ENCODE data around the gene PTPN13. TPM values are rescaled to one million over a fixed set of nuclear protein-coding genes. Genes with fewer than 3 reads are reported as not detected.
A peak's percentile ranks its signal among the peaks of the same experiment; 100 is the strongest.

The PTPN13 gene
- polyA plus RNA-seq (ENCODE audit: insufficient read depth in 1 of 5, insufficient read length in 5 of 5, low replicate concordance in 1 of 5), result 100 to 1,000 TPM in 2 of 5 donors, 10 to 100 TPM in 3; 74.2 to 150 (median 92.7) TPM
- long read RNA-seq, donor 1, partial matches to known transcripts, result 33 of 36 reads
- long read RNA-seq, donor 1, other reads (novel, unspliced or antisense), result 0 of 36 reads
- long read RNA-seq, donor 2, partial matches to known transcripts, result 14 of 16 reads
- long read RNA-seq, donor 2, other reads (novel, unspliced or antisense), result 0 of 16 reads
- long read RNA-seq, donor 3, full-length matches to known transcripts, result 1 of 36 reads
- long read RNA-seq, donor 3, partial matches to known transcripts, result 35 of 36 reads
- long read RNA-seq, donor 3, other reads (novel, unspliced or antisense), result 0 of 36 reads
- long read RNA-seq, donor 4, full-length matches to known transcripts, result 1 of 40 reads
- long read RNA-seq, donor 4, partial matches to known transcripts, result 39 of 40 reads
- long read RNA-seq, donor 4, other reads (novel, unspliced or antisense), result 0 of 40 reads
- long read RNA-seq, donor 5, partial matches to known transcripts, result 26 of 26 reads
- long read RNA-seq, donor 5, other reads (novel, unspliced or antisense), result 0 of 26 reads
- long read RNA-seq, donor 6, partial matches to known transcripts, result 35 of 37 reads
- long read RNA-seq, donor 6, other reads (novel, unspliced or antisense), result 0 of 37 reads
- long read RNA-seq, donor 7, partial matches to known transcripts, result 44 of 44 reads
- long read RNA-seq, donor 7, other reads (novel, unspliced or antisense), result 0 of 44 reads
- long read RNA-seq, donor 8, result 0 reads

DNA sequence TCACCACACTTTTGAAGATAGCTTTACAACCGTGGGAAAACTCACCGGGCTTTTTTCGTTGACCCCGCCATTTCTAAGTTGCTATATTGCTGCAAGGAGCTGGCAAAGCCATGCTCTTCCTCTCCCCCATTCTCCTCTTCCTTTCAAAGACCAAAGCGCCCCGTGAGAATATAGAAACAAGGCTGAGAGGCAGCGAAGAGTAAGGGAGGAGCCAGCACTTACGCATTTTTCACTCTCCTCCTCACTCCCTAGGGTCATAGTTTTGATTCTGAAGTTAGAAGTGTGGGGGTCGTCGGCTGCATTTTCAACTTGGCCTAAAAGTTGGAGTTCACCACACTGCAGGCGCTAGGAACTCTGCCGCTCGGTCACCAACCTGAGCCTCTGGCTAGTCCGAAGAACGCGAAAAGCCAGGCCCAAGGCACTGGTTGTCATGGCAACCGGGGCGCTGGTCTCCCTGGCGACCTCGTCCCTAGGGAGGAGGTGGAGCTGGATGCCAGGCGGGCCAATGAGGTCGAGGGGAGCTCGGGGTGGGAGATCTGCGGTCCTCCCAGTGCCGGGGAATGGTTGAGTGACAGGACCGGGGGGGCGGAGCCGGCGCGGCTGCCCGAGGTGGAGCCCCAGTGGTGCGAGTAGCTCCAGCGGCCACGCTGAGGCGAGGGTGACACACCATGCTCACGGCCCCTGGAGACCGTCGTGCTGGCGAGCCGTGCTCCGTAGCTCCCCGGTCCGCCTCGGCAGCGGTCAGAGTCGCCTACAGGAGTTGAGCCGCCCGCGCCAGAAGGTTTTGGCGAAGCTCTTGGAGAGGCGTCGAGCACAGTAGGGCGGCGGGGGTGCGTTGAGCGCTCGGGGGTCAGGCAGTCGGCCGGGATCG is at the start of gene PTPN13:
Gene PTPN13 (plus strand): TSS at position 628 of the 871 bp plus-strand sequence. CDS start 40,942 bp downstream, outside the sequence.
- DNase-seq, result peak; percentile 98

DNA sequence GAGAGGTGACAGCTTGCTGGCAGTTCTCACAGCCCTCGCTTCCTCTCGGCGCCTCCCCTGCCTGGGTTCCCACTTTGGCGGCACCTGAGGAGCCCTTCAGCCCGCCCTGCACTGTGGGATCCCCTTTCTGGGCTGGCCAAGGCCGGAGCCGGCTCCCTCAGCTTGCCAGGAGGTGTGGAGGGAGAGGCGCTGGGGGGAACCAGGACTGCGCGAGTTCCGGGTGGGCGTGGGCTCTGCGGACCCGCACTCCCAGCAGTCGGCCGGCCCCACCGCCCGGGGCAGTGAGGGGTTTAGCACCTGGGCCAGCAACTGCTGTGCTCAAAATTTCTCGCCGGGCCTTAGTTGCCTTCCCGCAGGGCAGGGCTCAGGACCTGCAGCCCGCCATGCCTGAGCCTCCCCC is 47.0 kb upstream of the PTPN13 start:
- no peak for DNase-seq

GRCh38 chr4:86549163-86549788 is 44.8 kb upstream of the PTPN13 start:
- no peak for DNase-seq

DNA sequence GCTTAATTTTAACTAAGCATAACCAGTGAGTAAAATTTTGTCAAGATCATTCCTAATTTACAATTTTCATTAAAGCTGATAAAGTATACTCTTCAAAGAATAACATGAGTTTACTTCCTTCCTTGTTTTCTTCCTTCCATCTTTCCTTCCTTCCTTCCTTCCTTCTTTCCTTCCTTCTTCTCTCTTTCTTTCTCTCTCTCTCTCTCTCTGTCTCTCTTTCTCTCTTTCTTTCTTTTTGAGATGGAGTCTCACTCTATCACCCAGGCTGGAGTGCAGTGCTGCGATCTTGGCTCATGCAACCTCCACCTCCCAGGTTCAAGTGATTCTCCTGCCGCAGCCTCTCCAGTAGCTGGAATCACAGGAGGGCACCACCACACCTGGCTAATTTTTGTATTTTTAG is 42.7 kb upstream of the PTPN13 start:
- DNase-seq, result no peak

DNA sequence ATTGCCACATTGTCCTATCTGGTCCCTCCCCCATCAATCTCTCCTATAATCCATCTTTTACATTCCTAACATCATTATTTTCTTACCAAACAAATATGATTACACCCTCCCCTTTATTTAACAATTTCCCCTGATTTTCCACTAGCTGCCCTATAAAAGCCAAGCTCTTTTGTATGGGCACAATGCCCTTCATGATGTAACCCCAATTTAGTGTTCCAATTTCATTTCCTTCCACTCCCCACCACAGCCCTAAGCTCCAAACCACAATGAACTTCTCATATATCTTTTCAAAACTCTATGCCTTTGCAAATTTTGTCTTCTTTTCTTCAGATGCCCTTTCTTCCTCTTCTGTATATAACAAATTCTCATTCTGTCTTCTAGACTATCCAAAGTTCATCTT is 39.5 kb upstream of the PTPN13 start:
- DNase-seq, result no peak

DNA sequence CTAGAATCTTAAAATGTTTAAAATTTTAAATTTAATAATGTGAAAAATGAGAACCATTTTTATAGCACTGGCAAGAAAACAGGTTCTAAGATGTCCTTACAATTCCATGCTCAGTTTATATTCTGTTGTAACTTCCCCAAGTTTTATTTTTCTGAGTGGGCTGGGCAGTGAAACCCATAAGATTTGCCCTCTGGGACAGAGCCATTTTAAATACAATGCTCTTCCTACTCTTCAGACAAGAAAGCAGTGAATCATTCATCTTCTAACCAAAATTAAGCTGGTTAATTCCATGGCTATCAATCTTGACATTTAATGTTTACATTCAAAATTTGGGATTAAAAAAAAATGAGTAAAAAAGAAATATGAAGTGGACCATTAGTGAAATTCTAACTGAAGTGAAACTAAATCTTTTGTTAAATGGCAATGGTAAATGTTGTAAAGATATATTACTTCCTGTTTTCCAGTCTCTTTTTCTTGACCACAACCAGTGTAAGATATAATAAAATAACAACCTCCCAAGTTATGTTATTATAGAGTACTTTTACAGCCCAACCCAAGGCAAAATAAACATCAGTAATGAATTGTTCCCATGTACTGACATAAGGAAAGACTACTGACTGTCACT is 37.2 kb upstream of the PTPN13 start:
- no peak for DNase-seq

DNA sequence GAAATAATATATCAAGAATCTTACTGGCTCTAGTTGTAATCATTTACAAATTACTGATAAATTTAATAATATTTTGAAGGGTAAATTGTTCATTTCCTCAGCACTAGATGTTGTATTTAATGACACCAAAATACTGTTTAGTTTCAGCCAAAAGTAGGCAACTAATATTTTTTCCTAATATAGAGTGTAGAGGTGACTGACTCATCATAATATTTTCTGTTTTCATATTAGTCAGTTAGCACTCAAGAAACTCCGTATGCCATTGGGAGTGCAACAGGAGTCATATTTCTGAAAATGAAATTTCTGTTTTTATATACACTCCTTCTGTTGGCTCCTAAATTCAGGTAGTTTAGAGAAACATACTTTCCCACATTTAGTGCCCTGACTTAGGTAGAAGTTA is 36.6 kb upstream of the PTPN13 start:
- DNase-seq, result no peak

DNA sequence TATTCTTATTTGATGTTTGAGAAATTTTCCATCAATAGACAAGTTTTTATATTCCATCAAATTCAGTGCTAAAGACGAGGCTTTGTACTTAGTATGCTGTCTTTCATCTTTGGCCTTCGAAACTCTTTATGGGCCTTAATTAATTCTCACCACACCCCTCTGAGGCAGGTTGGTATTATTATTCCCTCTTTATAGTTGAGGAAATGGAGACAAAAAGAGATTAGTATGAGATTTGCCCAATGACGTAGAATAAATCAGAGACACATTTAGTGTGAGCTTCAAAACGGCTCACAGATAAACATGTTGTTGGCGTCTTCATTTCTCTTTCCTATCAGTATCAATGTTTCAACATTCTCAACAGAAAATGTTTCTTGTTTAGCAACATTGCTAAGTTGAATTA is 35.9 kb upstream of the PTPN13 start:
- DNase-seq, result no peak

- DNase-seq, result no peak
These were observed 35.3 kb upstream of the PTPN13 start for GRCh38 chr4:86558797-86559196.

DNA sequence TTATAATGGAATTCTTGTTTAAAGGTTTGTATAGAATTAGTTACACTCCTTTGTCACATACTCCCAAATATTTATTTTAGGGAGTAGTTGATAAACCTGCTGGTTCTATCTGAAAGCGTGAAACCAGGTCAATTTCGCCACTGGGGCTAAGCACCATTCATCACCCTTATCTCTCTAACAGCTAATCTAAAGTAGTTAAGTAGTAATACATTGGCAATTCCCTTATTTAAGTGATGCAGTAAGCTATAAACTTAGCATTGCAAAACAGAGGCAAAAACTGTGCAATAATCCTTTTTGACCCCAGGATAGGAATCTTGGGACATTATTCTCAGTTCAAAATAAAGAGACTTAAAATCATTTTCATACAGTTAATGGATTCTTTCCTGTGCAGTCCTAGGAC is 33.7 kb upstream of the PTPN13 start:
- DNase-seq, result peak; percentile 75 to 77

- DNase-seq, result peak in 1 of 2 donors; percentile 15
These were observed 32.9 kb upstream of the PTPN13 start for GRCh38 chr4:86561256-86561655.

- DNase-seq, result no peak
These were observed 30.7 kb upstream of the PTPN13 start for GRCh38 chr4:86563416-86563815.

DNA sequence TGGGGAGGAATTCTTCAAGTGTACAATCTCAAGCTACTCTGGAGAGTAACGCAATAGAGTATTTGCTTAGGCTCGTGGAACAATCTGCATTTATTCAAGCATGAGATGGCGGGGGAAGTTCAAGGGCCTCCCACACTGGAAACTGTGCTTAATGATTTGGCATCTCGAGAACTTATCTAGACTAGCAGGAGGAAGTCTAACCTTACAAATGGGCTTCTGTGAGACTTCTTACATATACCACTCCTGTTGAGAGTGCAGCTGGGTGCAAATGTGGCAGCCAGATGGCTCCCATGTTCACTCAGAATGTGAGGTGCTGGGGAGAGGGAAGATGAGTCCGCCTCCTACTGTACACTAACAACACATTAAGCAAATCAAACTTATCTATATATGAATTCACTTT is 29.3 kb upstream of the PTPN13 start:
- DNase-seq, result peak in 1 of 2 donors; percentile 20

GRCh38 chr4:86565651-86566050 is 28.5 kb upstream of the PTPN13 start:
- DNase-seq, result no peak

- DNase-seq, result no peak
These were observed 24.8 kb upstream of the PTPN13 start for GRCh38 chr4:86569103-86569870.

GRCh38 chr4:86579941-86580340 is 14.2 kb upstream of the PTPN13 start:
- DNase-seq, result no peak

DNA sequence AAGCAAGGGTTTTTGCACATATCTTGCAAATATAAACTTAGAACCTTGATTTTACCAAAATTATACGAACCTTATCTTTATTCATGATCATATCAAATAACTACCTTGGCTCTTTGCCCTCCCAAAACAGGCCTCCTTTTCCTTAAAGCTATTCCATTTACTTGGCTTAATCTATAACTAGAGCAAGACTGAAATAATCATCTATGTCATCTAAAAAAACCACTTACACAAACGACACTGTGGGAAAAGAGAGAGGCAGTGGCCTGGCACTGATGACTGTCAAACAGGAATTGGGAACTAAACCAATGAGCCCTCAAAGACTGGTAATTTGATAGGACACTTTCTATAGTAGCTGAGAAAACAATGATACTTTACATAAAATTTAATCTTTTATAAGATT is 11.7 kb upstream of the PTPN13 start:
- DNase-seq, result peak in 1 of 2 donors; percentile 20

DNA sequence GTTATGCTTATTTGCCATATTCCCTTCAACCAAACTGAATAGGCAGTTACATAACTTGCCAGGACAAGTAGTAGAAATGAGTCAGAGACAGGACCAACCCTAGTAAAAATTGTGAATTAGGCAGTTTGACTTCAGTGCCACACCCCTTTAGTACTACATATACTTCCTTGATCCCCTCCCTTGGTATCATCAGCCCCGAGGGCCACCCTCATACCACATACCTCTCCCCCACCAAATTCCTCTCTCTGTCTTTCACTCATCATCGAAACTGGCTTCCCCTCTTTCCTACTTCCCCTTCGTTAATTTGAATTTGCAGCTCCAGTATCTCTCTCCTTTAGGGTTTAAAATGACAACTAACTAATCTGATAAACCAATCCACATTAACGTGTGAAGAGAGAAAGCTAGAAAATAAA is 7.9 kb upstream of the PTPN13 start:
- DNase-seq, result no peak

DNA sequence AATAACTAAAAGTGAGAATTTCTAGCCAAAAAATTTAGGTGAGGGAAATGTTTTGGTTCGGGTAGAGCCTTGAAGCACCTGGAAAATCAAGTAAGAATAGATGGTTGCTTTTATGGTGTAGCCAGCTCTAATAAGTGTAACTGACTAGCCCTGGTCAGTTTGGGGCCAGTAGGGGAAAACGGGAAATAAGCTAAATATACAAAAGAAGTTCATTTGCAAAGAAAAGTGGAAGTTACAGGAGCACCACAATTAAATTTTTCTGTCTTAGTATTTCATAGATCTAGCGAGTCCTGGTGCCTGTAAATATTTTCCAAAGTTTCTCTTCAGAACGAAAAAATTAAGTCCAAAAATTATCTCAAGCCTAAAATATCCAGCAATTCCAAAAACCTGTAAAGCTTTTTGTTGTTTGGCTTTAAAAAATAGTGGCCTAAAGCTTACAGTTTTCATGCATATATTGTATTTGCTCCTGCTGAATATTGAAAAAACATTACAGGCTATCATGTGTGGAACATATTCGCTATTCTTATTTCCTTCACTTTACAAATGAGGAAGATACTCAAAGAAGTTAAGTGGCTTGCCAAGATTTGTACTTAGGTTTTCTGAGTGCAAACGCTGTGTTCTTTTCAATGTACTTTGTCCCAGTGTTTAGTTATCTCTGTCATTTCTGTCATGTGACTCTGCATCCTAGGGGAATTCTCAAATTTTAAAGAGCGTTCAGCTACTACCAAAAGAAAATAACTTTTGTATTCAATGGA is 7.3 kb upstream of the PTPN13 start:
- DNase-seq, result no peak
